Smooth muscle cell (in vitro differentiated cells): Measurements from ENCODE around the gene DOP1B. TPM values are rescaled to one million over a fixed set of nuclear protein-coding genes. Genes with fewer than 3 reads are reported as not detected.
A peak's percentile ranks its signal among the peaks of the same experiment; 100 is the strongest.

ENCODE experiments used
- DNase-seq: peaks from one replicate; lab custom pipeline; 2025; ENCODE audit not compliant: unreplicated experiment; lab: John Stamatoyannopoulos, UW
- H2AFZ ChIP-seq: fragments of 200-600 bp; sonication (generic); 2 replicates; pipeline ENCODE4 v1.6.0; 2016; ENCODE audit warnings: antibody characterized with exemption, low read depth, mild to moderate bottlenecking
- H3F3A ChIP-seq: fragments of 200-600 bp; sonication (generic); 2 replicates; pipeline ENCODE4 v1.6.0; 2017; ENCODE audit warnings: antibody characterized with exemption, low read depth
- H3K27ac ChIP-seq: fragments of 200-600 bp; sonication (generic); 2 replicates; pipeline ENCODE4 v1.5.1; 2016; ENCODE audit warnings: low read depth, mild to moderate bottlenecking
- H3K27me3 ChIP-seq: fragments of 200-600 bp; sonication (generic); 2 replicates; pipeline ENCODE4 v1.6.1; 2016; ENCODE audit warnings: low read depth, mild to moderate bottlenecking
- H3K36me3 ChIP-seq: fragments of 200-600 bp; sonication (generic); 2 replicates; pipeline ENCODE4 v1.5.1; 2016; ENCODE audit warnings: low read depth
- H3K4me1 ChIP-seq: fragments of 200-600 bp; sonication (generic); 2 replicates; pipeline ENCODE4 v1.5.1; 2016; ENCODE audit warnings: low read depth
- H3K4me2 ChIP-seq: fragments of 200-600 bp; sonication (generic); 2 replicates; pipeline ENCODE4 v1.6.0; 2016; ENCODE audit warnings: mild to moderate bottlenecking
- H3K4me3 ChIP-seq: fragments of 200-600 bp; sonication (generic); 2 replicates; pipeline ENCODE4 v1.5.1; 2016; ENCODE audit warnings: mild to moderate bottlenecking
- H3K79me2 ChIP-seq: fragments of 200-600 bp; sonication (generic); 2 replicates; pipeline ENCODE4 v1.6.0; 2016; ENCODE audit warnings: low read depth, mild to moderate bottlenecking
- H3K9ac ChIP-seq: fragments of 200-600 bp; sonication (generic); 2 replicates; pipeline ENCODE4 v1.6.0; 2016; ENCODE audit warnings: low read depth
- H3K9me3 ChIP-seq: fragments of 200-600 bp; sonication (generic); replicated peaks from 2 replicates; pipeline ENCODE4 v1.5.1; 2016; ENCODE audit warnings: low read depth
- H4K20me1 ChIP-seq: fragments of 200-600 bp; sonication (generic); 2 replicates; pipeline ENCODE4 v1.6.0; 2016; ENCODE audit warnings: low read depth
- WGBS: methylation state at CpG from one replicate; pipeline ENCODE4 v1.1.7; 2016; ENCODE audit warnings: low lambda C conversion rate; 5-methylcytosine and 5-hydroxymethylcytosine counted together
- polyA plus RNA-seq: library from polyadenylated mRNA; unstranded; fragments of >200 nt; fragmentation: Nextera tagmentation; extraction: Ambion mirVana; gene quantifications from 2 replicates; pipeline ENCODE4 v1.2.1, GENCODE V29; 2016
- total RNA-seq: library from RNA; depleted of rRNA; stranded (reverse); fragments of >200 nt; gene quantifications from 2 replicates; pipeline ENCODE4 v1.2.3, GENCODE V29; 2014
- TF ChIP-seq, protein P1 (sequence below): fragments of 200-600 bp; sonication (generic); IDR thresholded peaks from 2 replicates; pipeline ENCODE4 v1.5.1; 2017; ENCODE audit warnings: borderline replicate concordance, mild to moderate bottlenecking, antibody characterized with exemption; ENCODE audit not compliant: insufficient read depth, poor library complexity, severe bottlenecking

DOP1B gene
- total and polyA plus RNA-seq, 2 experiments from 2014 or later: 3.2 to 14.5 TPM

DNA sequence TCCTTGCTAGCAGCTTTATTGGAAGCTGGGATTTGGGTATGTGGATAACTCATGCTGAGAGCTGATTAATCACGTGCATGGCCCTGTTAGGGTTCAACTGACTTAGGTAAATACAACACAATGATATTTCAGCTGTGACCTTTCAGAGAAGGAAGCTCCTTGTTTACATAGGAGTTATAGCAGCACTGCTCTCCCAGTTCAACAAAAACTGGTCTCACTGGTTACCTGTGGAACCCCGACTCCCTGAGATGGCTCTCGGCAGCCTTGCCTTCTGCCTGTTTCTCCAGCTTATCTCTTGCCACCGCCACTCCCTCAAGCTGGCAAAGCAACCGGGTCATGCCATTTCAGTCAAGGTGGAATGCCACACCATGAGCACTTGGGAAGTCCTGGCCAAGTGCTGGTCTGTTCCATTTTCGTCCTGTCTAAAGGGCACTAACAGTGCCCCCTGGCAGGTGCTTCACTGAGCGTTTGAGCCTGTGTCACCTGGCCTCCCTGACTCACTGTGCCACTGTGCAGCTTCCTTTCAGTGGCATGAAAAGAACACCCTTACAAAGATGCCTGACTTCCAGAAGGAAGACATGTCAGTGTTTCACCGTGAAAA lies 31.6 kb downstream of the DOP1B start:
- Histone ChIP-seq H3K79me2 (peaks cover 2% of the 10 kb centered on the region), H3K9me3 (no peaks in the 10 kb centered on the region), H3K9ac (no peak overlapping the region), H3K36me3 (no peaks in the 10 kb centered on the region), H3K4me3 (no peak overlapping the region), H3F3A (no peaks in the 10 kb centered on the region), H4K20me1 (no peaks in the 10 kb centered on the region), H3K27ac (peak overlapping the region; percentile 2), H3K4me2 (no peak overlapping the region), H3K4me1 (no peaks in the 10 kb centered on the region), H3K27me3 (no peaks in the 10 kb centered on the region), H2AFZ (no peak overlapping the region)
- TF ChIP-seq, protein P1, sequence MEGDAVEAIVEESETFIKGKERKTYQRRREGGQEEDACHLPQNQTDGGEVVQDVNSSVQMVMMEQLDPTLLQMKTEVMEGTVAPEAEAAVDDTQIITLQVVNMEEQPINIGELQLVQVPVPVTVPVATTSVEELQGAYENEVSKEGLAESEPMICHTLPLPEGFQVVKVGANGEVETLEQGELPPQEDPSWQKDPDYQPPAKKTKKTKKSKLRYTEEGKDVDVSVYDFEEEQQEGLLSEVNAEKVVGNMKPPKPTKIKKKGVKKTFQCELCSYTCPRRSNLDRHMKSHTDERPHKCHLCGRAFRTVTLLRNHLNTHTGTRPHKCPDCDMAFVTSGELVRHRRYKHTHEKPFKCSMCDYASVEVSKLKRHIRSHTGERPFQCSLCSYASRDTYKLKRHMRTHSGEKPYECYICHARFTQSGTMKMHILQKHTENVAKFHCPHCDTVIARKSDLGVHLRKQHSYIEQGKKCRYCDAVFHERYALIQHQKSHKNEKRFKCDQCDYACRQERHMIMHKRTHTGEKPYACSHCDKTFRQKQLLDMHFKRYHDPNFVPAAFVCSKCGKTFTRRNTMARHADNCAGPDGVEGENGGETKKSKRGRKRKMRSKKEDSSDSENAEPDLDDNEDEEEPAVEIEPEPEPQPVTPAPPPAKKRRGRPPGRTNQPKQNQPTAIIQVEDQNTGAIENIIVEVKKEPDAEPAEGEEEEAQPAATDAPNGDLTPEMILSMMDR: no peak
- WGBS: 86% methylated on average over 8 of the region's 8 CpGs
- DNase-seq: no peak

DNA sequence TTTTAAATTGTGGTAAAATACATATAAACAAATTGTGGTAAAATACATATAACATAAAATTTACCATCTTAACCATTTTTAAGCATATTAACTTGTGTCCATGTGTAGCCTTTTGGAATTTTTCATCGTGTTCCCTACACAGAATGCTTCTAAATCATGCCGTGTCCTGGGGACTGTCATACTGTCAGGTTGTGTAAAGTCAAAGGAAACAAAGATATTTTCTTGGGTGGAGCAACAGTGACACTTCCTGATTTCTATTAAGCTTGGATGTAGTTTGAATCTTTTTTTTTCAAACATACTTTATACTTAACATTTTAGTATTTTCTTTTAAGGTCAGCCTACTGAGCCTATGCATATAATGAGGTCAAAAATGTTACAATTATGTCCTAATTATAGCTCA lies 32.3 kb downstream of the DOP1B start:
- H4K20me1 ChIP-seq: no peaks in the 10 kb centered on the region
- H3K9me3 ChIP-seq: no peaks in the 10 kb centered on the region
- no peak overlapping the region for H3K9ac ChIP-seq
- no peak overlapping the region for H2AFZ ChIP-seq
- no peaks in the 10 kb centered on the region for H3F3A ChIP-seq
- H3K4me3 ChIP-seq: no peak overlapping the region
- H3K36me3 ChIP-seq: no peaks in the 10 kb centered on the region
- no peak overlapping the region for H3K27ac ChIP-seq
- peaks cover 2% of the 10 kb centered on the region for H3K79me2 ChIP-seq
- no peaks in the 10 kb centered on the region for H3K27me3 ChIP-seq
- whole genome bisulfite sequencing: 76% methylated on average over 2 of the region's 2 CpGs
- TF ChIP-seq, protein P1: no peak
- H3K4me1 ChIP-seq: no peaks in the 10 kb centered on the region
- no peak overlapping the region for H3K4me2 ChIP-seq
- DNase-seq: no peak

DNA sequence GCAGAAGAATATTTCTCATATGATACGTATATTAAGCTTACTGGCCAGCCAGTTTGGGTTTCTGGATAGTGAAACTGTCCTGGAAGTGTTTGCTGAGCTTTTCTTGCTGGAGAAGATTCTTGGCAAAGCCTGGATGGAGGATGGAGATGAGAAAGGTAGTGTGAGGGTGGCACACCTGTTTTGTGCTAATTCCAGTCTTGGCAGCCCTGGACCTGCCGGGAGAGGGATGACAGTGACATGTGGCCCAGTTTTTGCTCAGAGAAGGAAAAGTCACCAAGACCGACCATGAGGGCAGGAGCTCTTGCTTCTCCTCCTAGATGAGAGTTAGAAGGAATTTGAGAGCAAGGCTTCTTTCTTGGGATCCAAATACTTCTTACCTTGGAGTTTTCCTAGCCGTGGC lies 34.1 kb downstream of the DOP1B start:
- Histone ChIP-seq H3K27me3 (no peaks in the 10 kb centered on the region), H3K4me2 (no peak overlapping the region), H3K79me2 (no peaks in the 10 kb centered on the region), H4K20me1 (no peaks in the 10 kb centered on the region), H3K9ac (no peak overlapping the region), H3K27ac (no peak overlapping the region), H3K4me3 (no peak overlapping the region), H2AFZ (no peak overlapping the region), H3K9me3 (no peaks in the 10 kb centered on the region), H3K36me3 (no peaks in the 10 kb centered on the region), H3K4me1 (no peaks in the 10 kb centered on the region), H3F3A (no peaks in the 10 kb centered on the region)
- DNase-seq: no peak
- TF ChIP-seq, protein P1: no peak
- WGBS: 91% methylated on average over 4 of the region's 4 CpGs

DNA sequence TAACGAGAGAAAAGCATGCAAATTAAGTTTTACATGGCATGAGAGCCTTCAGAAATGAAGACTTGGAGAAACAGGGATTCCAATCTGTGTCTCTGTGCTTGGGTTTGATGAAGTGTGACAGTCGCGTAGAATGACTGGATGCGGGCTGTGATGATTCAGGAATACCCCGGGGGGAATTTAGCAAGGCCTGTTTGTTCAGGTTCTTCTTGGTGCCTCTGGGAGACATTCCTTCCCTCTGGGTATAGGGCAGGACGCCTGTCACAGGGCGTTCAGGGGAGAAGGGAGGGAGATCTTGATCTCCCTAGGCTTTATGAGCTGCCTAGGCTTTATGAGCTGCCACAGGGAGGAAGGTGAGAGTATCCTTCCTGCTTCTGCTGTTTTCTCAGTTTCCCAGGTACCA lies 36.6 kb downstream of the DOP1B start:
- 56% methylated on average over 7 of the region's 7 CpGs for WGBS
- no peak for DNase-seq
- no peak overlapping the region for H3K9ac ChIP-seq
- H4K20me1 ChIP-seq: no peaks in the 10 kb centered on the region
- no peaks in the 10 kb centered on the region for H3K9me3 ChIP-seq
- H3K27ac ChIP-seq: peak overlapping the region; percentile 38
- H3K27me3 ChIP-seq: no peaks in the 10 kb centered on the region
- H2AFZ ChIP-seq: no peak overlapping the region
- H3K4me2 ChIP-seq: no peak overlapping the region
- H3K36me3 ChIP-seq: no peaks in the 10 kb centered on the region
- H3K4me1 ChIP-seq: no peaks in the 10 kb centered on the region
- H3K79me2 ChIP-seq: no peaks in the 10 kb centered on the region
- H3F3A ChIP-seq: no peaks in the 10 kb centered on the region
- H3K4me3 ChIP-seq: no peak overlapping the region
- TF ChIP-seq, protein P1: no peak
